ENCODE data around the gene ASH1L.
"Not testable (repeated sequence)": the region's sequence is repeated elsewhere in the genome, so short reads cannot be mapped to it uniquely, and the experiment has no call there.

The ASH1L gene

DNA sequence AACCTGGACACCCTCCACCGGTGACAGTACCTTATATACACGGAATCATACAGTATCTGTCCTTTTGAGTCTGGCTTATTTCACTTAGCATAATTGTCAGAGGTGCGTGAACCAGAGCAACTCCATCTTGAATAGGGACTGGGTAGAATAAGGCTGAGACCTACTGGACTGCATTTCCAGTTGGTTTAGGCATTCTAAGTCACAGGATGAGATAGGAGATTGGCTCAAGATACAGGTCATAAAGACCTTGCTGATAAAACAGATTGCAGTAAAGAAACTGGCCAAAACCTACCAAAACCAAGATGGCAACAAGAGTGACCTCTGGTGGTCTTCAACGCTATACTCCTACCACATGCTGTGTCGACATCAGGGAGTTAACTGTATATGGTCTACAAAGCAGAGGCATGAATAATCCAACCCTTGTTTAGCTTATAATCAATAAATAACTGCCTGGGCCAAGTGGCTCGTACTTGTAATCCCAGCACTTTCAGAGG is 255.3 kb downstream of the ASH1L start:
- DNase-seq (ENCODE audit: low read depth) = no peak

- DNase-seq (ENCODE audit: low read depth) = no peak
These were observed 256.7 kb downstream of the ASH1L start for GRCh38 chr1:155305881-155306391.

GRCh38 chr1:155304558-155305063 is 258.0 kb downstream of the ASH1L start:
- DNase-seq (ENCODE audit: low read depth) = no peak

DNA sequence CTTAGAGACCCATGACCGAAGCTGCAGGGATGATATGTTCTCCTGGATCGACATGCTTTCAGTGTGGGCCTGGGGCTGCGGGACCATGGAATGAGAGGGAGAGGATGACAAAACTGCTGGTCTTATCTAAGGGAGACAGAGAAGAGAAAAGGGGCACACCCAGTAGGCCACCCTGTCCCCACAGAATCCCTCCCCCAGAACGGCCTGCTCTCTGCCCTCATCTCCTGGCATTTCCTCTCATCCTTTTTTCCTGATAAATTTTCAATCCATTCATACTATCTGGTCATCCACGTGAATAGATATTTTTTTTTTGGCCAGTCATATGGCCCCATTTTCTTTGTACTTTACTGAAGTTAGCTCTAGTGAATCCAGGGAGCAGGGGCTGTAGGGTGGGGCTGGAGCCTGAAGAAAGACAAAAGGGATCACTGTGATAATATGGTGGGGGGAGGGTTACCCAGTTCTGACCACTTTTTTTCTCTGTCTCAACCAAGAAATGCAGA is 261.2 kb downstream of the ASH1L start, which contains the start of gene PKLR:
PKLR (minus strand) TSS at position 97 of the 500 bp plus-strand sequence; CDS start at position 54, 43 bp downstream.
- DNase-seq (ENCODE audit: low read depth) = no peak

- no peak for DNase-seq (ENCODE audit: low read depth)
These were observed 261.9 kb downstream of the ASH1L start for GRCh38 chr1:155300553-155301329.

GRCh38 chr1:155300024-155300423 is 262.6 kb downstream of the ASH1L start:
- DNase-seq (ENCODE audit: low read depth) = no peak

- DNase-seq (ENCODE audit: low read depth) = no peak
These were observed 265.2 kb downstream of the ASH1L start for GRCh38 chr1:155297384-155297783.

DNA sequence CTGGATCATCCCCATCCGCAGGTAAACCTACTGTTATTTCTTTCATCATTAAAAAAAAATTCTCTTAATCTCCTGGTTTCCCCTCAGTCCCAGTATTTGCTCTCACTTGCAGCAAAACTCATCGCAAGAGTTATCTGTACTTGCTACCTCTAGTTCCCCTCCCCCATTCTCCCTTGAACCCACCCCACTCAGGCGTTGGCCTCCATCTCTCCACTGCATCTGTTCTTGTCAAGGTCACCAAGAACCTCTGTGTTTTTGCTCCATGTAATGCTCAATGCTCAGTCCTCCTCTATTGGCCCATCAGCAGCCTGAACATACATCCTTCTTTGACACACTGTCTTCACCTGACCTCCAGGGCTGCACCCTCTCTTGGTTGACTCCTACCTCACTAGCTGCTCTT is 265.9 kb downstream of the ASH1L start:
- DNase-seq (ENCODE audit: low read depth) = no peak

DNA sequence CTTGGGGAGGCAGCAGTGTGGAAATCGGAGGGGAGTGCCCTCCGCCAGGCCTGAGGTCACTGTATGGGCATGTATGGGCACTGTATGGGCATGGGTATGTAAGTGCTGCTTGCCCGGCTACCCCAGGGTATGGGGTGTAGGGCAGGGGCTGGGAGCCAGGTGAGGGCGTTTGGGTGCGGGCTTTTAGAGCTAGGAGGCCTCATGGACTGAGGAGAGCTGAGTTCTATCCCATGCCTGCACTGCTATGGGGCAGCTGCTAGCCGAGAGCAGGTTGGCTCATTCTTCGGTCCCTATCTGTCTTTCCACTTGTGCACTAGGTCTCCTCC is 266.7 kb downstream of the ASH1L start:
- DNase-seq (ENCODE audit: low read depth) = no peak

- DNase-seq (ENCODE audit: low read depth) = no peak
These were observed 267.2 kb downstream of the ASH1L start for GRCh38 chr1:155295183-155295941.

DNA sequence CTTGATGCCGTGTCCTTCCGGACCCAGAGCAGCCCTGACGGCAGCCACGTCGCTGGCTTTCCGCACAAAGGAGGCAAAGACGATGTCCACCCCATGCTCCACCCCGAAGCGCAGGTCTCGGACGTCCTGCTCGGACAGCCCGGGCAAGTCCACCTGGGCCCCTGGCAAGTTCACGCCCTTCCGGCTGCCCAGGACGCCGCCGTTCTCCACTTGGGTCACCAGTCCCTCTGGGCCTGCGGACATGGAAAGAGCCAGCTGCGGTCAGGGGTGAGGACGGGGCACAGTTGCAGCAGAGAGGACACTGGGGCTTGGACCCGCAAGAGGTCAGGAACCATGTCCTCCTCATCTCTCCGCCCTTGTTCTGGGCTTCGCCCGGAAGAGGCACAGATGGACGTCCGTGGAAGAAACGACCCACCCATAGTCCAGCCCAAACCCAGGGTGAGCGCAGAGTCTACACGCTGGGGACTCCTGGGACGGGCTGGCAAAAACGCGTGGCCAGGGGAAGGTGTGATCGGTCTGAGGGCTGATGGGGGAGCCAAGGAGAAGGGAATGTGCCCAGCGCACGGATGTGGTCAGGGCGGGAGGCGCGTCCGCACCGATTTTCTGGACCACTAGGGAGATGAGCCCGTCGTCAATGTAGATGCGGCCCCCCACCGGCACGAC is 268.0 kb downstream of the ASH1L start:
- no peak for DNase-seq (ENCODE audit: low read depth)

DNA sequence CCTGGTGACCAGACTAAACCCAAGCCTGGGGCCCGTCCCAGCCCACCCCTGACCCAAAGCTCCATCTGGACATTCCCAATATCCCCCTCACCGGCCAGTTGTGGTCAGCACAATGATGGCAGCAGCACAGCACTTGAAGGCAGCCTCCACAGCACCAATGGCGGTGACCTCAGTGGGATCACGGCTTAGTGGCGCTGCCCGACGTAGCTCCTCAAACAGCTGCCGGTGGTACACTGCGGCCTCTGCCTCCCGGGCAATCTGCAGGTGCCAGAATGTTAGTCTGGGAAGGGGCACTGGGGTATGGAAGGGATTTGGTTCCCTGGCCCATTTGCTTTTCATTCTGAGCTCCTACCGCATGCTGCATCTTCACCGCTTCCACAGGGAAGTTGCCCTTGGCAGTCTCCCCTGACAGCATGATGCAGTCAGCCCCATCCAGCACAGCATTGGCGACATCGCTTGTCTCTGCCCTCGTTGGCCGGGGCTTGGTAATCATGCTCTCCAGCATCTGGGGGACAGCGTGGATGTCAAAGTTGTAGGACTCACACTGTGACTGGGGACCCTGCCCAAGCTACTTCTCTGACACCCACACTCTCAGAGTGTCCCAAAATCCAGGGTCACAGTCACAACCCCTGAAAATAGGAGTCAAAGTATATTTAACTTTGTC is 269.4 kb downstream of the ASH1L start:
- no peak for DNase-seq (ENCODE audit: low read depth)

- DNase-seq (ENCODE audit: low read depth) = not testable (repeated sequence)
These were observed 271.6 kb downstream of the ASH1L start for GRCh38 chr1:155291006-155291405.

- DNase-seq (ENCODE audit: low read depth) = no peak
These were observed 274.5 kb downstream of the ASH1L start for GRCh38 chr1:155287987-155288543.

DNA sequence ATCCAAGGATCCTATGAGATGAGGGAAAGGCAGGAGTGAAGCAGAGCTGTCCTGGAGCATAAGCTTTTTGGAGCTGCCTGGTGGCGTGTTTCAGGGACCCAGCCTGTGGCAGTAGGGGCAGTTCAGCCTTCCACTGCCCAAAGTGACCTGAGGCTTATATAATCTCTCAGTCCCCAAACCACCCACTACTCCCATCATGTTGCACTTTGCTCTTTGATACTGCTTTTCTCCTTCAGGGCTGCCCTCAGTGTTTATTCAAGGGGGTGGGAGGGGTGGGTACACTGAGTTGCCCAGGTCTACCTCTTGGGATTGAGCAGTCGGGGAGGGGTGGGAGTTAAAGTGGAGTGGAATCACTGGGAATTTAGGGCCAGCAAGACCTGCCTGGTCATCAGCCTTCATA is 276.1 kb downstream of the ASH1L start:
- no peak for DNase-seq (ENCODE audit: low read depth)

DNA sequence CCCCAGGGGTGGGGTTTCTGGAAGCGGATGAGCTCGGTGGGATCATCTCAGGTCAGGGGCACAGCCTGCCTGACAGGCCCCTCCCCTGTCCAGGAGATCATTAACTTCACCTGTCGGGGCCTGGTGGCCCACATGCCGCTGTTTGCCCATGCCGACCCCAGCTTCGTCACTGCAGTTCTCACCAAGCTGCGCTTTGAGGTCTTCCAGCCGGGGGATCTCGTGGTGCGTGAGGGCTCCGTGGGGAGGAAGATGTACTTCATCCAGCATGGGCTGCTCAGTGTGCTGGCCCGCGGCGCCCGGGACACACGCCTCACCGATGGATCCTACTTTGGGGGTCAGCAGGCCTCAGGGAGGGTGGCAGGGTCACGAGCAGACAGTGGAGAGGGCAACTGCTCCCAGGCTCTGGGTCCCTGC is 277.0 kb downstream of the ASH1L start:
- no peak for DNase-seq (ENCODE audit: low read depth)

Measured in activated T-cell treated with anti-CD3 and anti-CD28 coated beads for 24 hours (primary cell).